K562 (cell line): Measurements from ENCODE around the gene MON2. TPM values are rescaled to one million over a fixed set of nuclear protein-coding genes. Genes with fewer than 3 reads are reported as not detected.
A peak's percentile ranks its signal among the peaks of the same experiment; 100 is the strongest.

Source experiments
- ARID4B ChIP-seq: sonication (generic); formaldehyde crosslinking; IDR thresholded peaks from 2 replicates; pipeline ENCODE4 v1.8.0; 2022; ENCODE audit warnings: mild to moderate bottlenecking, missing genetic modification reagents
- BRCA1 ChIP-seq, 2 experiments: fragments of 450-650 bp in 1 of 2; sonication (generic) in 1 of 2; formaldehyde crosslinking in 1 of 2; IDR thresholded peaks; 2 replicates each; pipeline versions ENCODE4 v1.5.0 to v1.6.1; 2017 to 2020; ENCODE audit warnings: mild to moderate bottlenecking in 1 of 2, missing genetic modification reagents in 1 of 2
- E2F6 ChIP-seq, 2 experiments: IDR thresholded peaks; 2 replicates each; pipeline ENCODE4 v1.6.1; 2011; ENCODE audit warnings: borderline replicate concordance in 1 of 2, control low read depth in 1 of 2, low read depth in 1 of 2, low read length in 1 of 2, mild to moderate bottlenecking in 1 of 2, mixed read lengths in 1 of 2, moderate library complexity in 1 of 2; ENCODE audit not compliant: insufficient read depth in 1 of 2, insufficient read length in 1 of 2, poor library complexity in 1 of 2, severe bottlenecking in 1 of 2; ENCODE audit errors: extremely low read depth in 1 of 2
- ETS2 ChIP-seq: IDR thresholded peaks from 2 replicates; pipeline ENCODE4 v1.6.1; 2016; ENCODE audit warnings: borderline replicate concordance, missing genetic modification characterization, mild to moderate bottlenecking, moderate library complexity, missing compliant biosample characterization; ENCODE audit not compliant: poor library complexity, severe bottlenecking
- PTTG1 ChIP-seq: fragments of 450-650 bp; IDR thresholded peaks from 2 replicates; pipeline ENCODE4 v1.6.1; 2016; ENCODE audit warnings: low read depth, mild to moderate bottlenecking, missing genetic modification characterization, missing compliant biosample characterization
- SP1 ChIP-seq: sonication (generic); formaldehyde crosslinking; IDR thresholded peaks from 2 replicates; pipeline ENCODE4 v1.8.1; 2022; ENCODE audit warnings: mild to moderate bottlenecking, missing genetic modification reagents
- TOE1 ChIP-seq, 2 experiments: fragments of 450-650 bp in 1 of 2; sonication (generic) in 1 of 2; formaldehyde crosslinking in 1 of 2; IDR thresholded peaks; 2 replicates each; pipeline versions ENCODE4 v1.7.1 to v1.8.0; 2016 to 2022; ENCODE audit warnings: borderline replicate concordance in 2 of 2, mild to moderate bottlenecking in 2 of 2, antibody characterized with exemption in 1 of 2, inconsistent platforms in 1 of 2, low read depth in 1 of 2, missing genetic modification reagents in 1 of 2, moderate library complexity in 1 of 2
- ZBTB11 ChIP-seq, 3 experiments: fragments of 200-800 bp in 1 of 3; fragments of 250-450 bp in 1 of 3; fragments of 450-650 bp in 1 of 3; sonication (Bioruptor Pico) in 1 of 3; sonication (Bioruptor generic) in 1 of 3; formaldehyde crosslinking in 1 of 3; IDR thresholded peaks; 2 replicates each; pipeline versions ENCODE4 v1.6.1 to v1.8.0; 2016 to 2022; ENCODE audit warnings: mild to moderate bottlenecking in 2 of 3, missing genetic modification characterization in 2 of 3, missing compliant biosample characterization in 1 of 3, moderate library complexity in 1 of 3
- ZFX ChIP-seq: sonication (generic); formaldehyde crosslinking; IDR thresholded peaks from 2 replicates; pipeline ENCODE4 v1.8.0; 2022; ENCODE audit warnings: mild to moderate bottlenecking, missing genetic modification reagents, moderate library complexity
- ZNF551 ChIP-seq: fragments of 250-450 bp; sonication (Bioruptor Pico); IDR thresholded peaks from 2 replicates; pipeline ENCODE4 v1.5.0; 2021; ENCODE audit warnings: mild to moderate bottlenecking, moderate library complexity
- ZNF639 ChIP-seq, 2 experiments: fragments of 200-800 bp in 1 of 2; sonication (Bioruptor generic) in 1 of 2; sonication (generic) in 1 of 2; formaldehyde crosslinking in 1 of 2; IDR thresholded peaks in 1 of 2; conservative IDR thresholded peaks in 1 of 2; 2 replicates each; pipeline versions ENCODE4 v1.5.0 to v1.6.1; 2016 to 2020; ENCODE audit warnings: missing compliant biosample characterization in 1 of 2, missing genetic modification characterization in 1 of 2, missing genetic modification reagents in 1 of 2
- ZNF75A ChIP-seq: fragments of 450-650 bp; formaldehyde crosslinking; IDR thresholded peaks from 2 replicates; pipeline ENCODE4 v1.4.0; 2020; ENCODE audit warnings: mild to moderate bottlenecking
- polyA plus RNA-seq, 8 experiments: library from polyadenylated mRNA; depleted of rRNA in 4 of 8; stranded (reverse) in 5 of 8; unstranded in 3 of 8; fragments of >200 nt; fragmentation: Nextera tagmentation in 2 of 8; fragmentation: Illumina TruSeq in 1 of 8; extraction: Ambion mirVana in 2 of 8; extraction: Trizol in 1 of 8; gene quantifications; 2 replicates each; pipeline versions ENCODE4 v1.2.1 to v1.2.3, GENCODE V29; 2011 to 2014; ENCODE audit warnings: inconsistent platforms in 1 of 8, missing spikeins in 1 of 8
- total RNA-seq, 7 experiments: library from RNA; depleted of rRNA in 6 of 7; stranded (reverse); fragments of >200 nt in 6 of 7; fragmentation: Illumina TruSeq in 2 of 7; extraction: Trizol in 2 of 7; gene quantifications; 2 replicates each; pipeline versions ENCODE4 v1.2.1 to v1.2.3, GENCODE V29; 2011 to 2021; ENCODE audit warnings: low replicate concordance in 1 of 7

The MON2 gene
- total and polyA plus RNA-seq, 9 of the 15 experiments (the other 6 are each of a cell fraction or from before 2014, with no cell fraction given) = 3.6 to 31.6 (median 16.8) TPM

- TF ChIP-seq ARID4B (CRISPR knock-in tag) (0 out of 2 replicates have a peak, but pooled peaks have one; percentile 32), ZNF551 (CRISPR knock-in tag) (no peak), ZBTB11 (CRISPR knock-in tag; IDR thresholded peaks at IDR 0.05) (peak in 1 of 3 experiments; percentile 70; a peak in 2 of 6 replicates), ZFX (CRISPR knock-in tag) (peak; percentile 94), SP1 (CRISPR knock-in tag) (peak; percentile 47), TOE1 (IDR thresholded peaks at IDR 0.05; ENCODE audit: borderline replicate concordance) (peak; percentile 97), TOE1 (CRISPR knock-in tag; IDR thresholded peaks at IDR 0.05; ENCODE audit: borderline replicate concordance, low read depth) (0 out of 2 replicates have a peak, but pooled peaks have one; percentile 26), ETS2 (tag) (no peak), ZNF639 (CRISPR knock-in tag; conservative IDR thresholded peaks at IDR 0.05 in 1 of 2, IDR thresholded peaks at IDR 0.05 in 1 of 2) (peak in 1 of 2 experiments; percentile 93; a peak in 2 of 4 replicates), ZNF75A (0 out of 2 replicates have a peak, but pooled peaks have one; percentile 66), PTTG1 (tag) (no peak), BRCA1 (IDR thresholded peaks at IDR 0.05) (no peak), BRCA1 (CRISPR knock-in tag; IDR thresholded peaks at IDR 0.05) (no peak), E2F6 (IDR thresholded peaks at IDR 0.05; ENCODE audit: borderline replicate concordance in 1 of 2, extremely low read depth in 1 of 2, insufficient read depth in 1 of 2, insufficient read length in 1 of 2, low read depth in 1 of 2, low read length in 1 of 2, poor library complexity in 1 of 2, severe bottlenecking in 1 of 2) (peak; percentile 95)
These were observed 135.8 kb downstream of the MON2 start (continued) for GRCh38 chr12:62602255-62603060.
